Vagina (tissue), 2 donors: Measurements from ENCODE around the gene PON2.

Source experiments
- POLR2A ChIP-seq, 2 donors: fragments of 450-650 bp; IDR thresholded peaks; one replicate each; pipeline ENCODE4 v1.6.1; 2017; ENCODE audit warnings: antibody characterized with exemption in 2 of 2, mild to moderate bottlenecking in 2 of 2, moderate library complexity in 2 of 2
- POLR2AphosphoS5 ChIP-seq, 2 donors: sonication (generic); formaldehyde crosslinking; IDR thresholded peaks; one replicate each; pipeline ENCODE4 v1.9.0; 2017; ENCODE audit warnings: antibody characterized with exemption in 2 of 2, mild to moderate bottlenecking in 2 of 2, low read depth in 1 of 2; ENCODE audit not compliant: insufficient read depth in 1 of 2
- TF ChIP-seq, protein P1 (sequence below), 3 experiments: fragments of 450-650 bp in 2 of 3; fragments of 200-600 bp in 1 of 3; sonication (generic) in 1 of 3; IDR thresholded peaks; one replicate each; pipeline ENCODE4 v1.5.1; 2017 to 2019; ENCODE audit warnings: antibody characterized with exemption in 3 of 3, mild to moderate bottlenecking in 2 of 3, moderate library complexity in 2 of 3

DNA sequence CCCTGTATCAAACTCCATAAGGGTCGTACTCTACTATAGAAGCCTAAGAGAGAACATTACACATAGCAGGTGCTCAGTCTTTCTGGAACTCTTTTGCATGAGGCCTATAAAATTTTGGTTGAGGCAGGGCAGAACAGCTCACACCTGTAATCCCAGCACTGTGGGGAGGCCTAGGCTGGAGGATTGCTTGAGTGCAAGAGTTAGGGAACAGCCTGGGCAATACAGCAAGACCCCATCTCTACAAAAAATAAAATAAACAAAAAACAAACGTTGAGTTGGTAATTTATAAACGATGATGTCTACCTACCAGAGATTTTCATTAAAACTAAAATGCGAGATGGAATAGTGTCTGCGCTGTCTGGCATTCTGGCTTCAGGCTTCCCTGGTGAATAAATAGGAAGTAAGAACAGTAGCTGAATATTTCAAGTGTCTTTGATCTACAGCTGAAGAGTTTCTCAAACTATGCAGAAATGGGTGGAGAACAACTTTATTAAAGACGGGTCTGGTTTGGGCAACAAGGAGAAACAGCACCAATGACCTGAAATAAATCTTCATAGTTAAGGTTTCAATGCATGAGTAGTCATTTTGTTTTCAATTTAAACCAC is 774 bp downstream of the PON2 start:
- TF ChIP-seq, protein P1, sequence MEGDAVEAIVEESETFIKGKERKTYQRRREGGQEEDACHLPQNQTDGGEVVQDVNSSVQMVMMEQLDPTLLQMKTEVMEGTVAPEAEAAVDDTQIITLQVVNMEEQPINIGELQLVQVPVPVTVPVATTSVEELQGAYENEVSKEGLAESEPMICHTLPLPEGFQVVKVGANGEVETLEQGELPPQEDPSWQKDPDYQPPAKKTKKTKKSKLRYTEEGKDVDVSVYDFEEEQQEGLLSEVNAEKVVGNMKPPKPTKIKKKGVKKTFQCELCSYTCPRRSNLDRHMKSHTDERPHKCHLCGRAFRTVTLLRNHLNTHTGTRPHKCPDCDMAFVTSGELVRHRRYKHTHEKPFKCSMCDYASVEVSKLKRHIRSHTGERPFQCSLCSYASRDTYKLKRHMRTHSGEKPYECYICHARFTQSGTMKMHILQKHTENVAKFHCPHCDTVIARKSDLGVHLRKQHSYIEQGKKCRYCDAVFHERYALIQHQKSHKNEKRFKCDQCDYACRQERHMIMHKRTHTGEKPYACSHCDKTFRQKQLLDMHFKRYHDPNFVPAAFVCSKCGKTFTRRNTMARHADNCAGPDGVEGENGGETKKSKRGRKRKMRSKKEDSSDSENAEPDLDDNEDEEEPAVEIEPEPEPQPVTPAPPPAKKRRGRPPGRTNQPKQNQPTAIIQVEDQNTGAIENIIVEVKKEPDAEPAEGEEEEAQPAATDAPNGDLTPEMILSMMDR (IDR thresholded peaks at IDR 0.05), result no peak
- TF ChIP-seq POLR2A (IDR thresholded peaks at IDR 0.05) (no peak), POLR2AphosphoS5 (IDR thresholded peaks at IDR 0.05; ENCODE audit: insufficient read depth in 1 of 2, low read depth in 1 of 2) (no peak)
